ENCODE results near the gene TMEM132A. TPM values are rescaled to one million over a fixed set of nuclear protein-coding genes. Genes with fewer than 3 reads are reported as not detected.

TMEM132A gene
- total RNA-seq, 1 donor from 2014 or later = 56.2 TPM

GRCh38 chr11:60919956-60920355, 4.3 kb upstream of the TMEM132A start:
- no peak for DNase-seq (ENCODE audit: low read depth in 2 of 2)

DNA sequence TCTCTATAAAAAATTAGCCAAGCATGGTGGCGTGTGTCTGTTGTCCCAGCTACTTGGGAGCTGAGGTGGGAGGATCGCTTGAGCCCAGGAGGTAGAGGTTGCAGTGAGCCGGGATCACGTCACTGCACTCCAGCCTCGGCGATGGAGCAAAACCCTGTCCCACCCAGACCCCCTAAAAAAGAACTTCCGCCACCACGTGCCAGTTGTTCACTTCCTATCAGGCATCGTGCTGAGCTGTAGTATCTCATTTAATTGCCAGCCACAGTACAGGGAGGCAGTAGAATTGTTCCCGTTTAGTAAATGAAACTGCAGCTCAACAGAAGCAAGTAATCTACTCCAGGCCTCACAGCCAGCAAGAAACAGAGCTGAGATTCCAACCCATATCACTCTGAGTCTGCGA, 3.0 kb upstream of the TMEM132A start:
- DNase-seq (ENCODE audit: low read depth in 2 of 2) = no peak

DNA sequence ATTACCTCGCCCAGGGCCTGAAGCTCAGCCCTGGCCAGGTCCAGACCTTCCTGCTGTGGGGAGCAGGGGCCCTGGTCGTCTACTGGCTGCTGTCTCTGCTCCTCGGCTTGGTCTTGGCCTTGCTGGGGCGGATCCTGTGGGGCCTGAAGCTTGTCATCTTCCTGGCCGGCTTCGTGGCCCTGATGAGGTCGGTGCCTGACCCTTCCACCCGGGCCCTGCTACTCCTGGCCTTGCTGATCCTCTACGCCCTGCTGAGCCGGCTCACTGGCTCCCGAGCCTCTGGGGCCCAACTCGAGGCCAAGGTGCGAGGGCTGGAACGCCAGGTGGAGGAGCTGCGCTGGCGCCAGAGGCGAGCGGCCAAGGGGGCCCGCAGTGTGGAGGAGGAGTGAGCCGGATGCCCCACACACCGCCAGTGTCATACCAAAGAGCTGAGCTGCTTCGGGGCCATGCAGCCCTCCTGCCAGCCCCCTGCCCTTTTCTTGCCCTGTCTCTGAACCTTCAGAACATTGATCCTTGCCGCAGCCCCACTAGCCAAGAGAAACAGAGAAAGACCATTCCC, 2.4 kb upstream of the TMEM132A start:
- no peak for DNase-seq (ENCODE audit: low read depth in 2 of 2)

- DNase-seq (ENCODE audit: low read depth in 2 of 2) = no peak
These were observed 1.4 kb upstream of the TMEM132A start for GRCh38 chr11:60922906-60923305.

DNA sequence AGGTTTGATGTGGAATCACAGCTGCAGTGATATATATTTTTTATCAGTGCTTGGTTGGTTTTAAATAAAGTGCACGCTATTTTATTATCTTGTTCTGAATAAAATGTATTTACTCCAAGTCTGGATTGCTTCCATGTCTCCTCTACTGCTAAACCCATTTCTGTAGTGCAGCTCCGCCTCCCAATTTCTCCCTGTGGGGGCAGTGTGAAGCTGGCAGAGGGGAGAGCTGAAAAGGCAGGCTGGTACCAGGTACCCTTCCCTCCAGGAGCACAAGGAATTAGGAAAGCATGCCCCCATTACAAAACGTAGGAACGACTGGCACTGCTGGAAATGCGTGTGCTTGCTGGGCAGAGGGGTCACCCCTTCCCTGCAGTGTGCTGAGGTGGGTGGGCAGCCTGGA, 934 bp upstream of the TMEM132A start:
- no peak for DNase-seq (ENCODE audit: low read depth in 2 of 2)

- DNase-seq (ENCODE audit: low read depth in 2 of 2) = no peak
These were observed 505 bp upstream of the TMEM132A start for GRCh38 chr11:60923800-60924109.

GRCh38 chr11:60924906-60925853, 920 bp downstream of the TMEM132A start:
- DNase-seq (ENCODE audit: low read depth in 2 of 2) = no peak

DNA sequence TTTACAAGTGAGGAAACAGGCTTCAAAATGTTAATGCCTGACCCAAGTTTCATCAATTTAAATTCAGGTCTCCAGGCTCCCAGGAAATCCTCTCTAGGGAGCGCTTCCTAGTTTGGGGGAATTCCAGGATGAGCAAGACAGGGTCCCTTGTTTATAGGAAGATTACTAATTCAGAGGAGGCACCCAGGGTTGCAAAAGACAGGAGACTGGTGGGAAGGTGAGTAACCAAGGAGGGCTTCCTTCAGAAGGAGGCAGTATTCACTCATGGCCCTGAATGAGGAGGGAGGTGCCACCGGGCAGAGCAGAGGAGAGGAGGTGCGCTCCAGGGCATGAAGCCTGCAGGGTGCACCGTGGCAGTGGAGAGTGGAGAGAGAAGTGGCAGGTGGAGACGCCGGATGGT, 1.6 kb downstream of the TMEM132A start:
- DNase-seq (ENCODE audit: low read depth in 2 of 2) = peak in 1 of 2 donors; percentile 37

DNA sequence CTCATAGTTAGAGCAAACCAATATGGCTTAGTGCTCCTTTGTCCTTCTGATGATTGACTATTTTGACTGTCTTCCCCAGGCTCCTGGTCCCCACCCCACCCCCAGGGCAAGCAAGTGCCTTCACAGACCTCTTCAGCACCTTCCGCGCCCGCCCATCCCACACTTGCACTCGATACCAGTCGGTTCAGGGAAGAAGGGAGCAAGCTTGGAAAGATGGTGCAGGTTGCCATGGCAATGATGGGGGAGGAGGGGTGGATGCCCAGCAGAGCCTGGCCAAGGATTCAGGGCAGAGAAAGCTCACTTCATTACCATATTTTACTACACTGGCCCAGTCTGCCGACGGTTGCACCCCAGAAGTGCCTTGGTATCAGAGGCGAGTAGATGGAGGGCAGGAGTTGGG, 2.2 kb downstream of the TMEM132A start:
- no peak for DNase-seq (ENCODE audit: low read depth in 2 of 2)

DNA sequence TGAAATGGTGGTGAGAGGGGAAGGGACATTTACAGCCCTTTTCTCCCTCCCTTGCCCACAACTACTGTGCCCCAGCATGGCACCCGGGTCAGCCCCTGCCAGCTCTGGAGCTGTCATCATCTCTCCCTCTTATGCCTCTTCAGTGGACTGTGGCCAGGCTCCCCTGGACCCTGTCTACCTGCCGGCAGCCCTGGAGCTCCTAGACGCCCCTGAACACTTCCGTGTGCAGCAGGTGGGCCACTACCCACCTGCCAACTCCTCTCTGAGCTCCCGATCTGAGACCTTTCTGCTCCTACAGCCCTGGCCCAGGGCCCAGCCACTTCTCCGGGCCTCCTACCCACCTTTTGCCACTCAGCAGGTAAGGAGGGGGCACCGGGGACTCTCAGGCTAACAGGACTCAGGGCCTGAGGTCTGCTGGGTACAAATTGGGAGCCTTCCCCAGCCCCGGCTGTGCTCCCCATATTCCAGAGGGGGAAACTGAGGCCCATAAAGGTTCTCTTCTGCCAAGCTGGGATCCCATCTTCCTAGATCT, 2.9 kb downstream of the TMEM132A start:
- DNase-seq (ENCODE audit: low read depth in 2 of 2) = no peak

- DNase-seq (ENCODE audit: low read depth in 2 of 2) = no peak
These were observed 3.3 kb downstream of the TMEM132A start for GRCh38 chr11:60927600-60927999.

DNA sequence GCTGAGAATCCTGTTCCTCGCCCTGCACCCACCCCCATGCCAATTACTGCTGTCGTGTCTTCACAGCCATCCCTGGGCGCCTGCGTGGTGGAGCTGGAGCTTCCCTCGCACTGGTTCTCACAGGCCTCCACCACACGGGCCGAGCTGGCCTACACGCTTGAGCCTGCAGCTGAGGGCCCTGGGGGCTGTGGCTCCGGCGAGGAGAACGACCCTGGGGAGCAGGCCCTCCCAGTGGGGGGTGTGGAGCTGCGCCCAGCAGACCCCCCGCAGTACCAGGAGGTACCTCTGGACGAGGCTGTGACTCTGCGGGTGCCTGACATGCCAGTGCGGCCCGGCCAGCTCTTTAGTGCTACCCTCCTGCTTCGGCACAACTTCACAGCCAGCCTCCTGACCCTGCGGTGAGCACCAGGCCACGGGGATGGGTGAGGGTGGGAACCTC, 4.3 kb downstream of the TMEM132A start:
- no peak for DNase-seq (ENCODE audit: low read depth in 2 of 2)

DNA sequence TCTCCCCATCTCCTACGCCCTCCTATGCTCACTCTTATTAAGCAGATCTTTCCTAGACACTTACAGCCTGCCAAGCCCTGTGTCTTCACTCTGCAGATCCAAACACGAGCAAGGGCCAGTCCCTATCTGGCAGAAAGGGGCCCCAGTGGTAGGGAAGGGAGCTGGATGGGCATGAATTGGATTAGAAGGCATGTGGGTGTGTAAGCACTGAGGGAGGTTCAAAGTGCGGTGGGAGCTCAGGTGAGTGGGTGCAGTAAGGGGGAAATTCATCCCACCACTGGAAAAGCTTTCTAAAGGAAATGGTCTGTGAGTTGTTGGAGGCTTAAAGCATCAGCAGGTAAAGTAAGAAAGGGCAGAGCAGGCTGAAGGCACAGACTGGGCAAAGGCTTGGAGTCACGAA, 5.5 kb downstream of the TMEM132A start:
- no peak for DNase-seq (ENCODE audit: low read depth in 2 of 2)

DNA sequence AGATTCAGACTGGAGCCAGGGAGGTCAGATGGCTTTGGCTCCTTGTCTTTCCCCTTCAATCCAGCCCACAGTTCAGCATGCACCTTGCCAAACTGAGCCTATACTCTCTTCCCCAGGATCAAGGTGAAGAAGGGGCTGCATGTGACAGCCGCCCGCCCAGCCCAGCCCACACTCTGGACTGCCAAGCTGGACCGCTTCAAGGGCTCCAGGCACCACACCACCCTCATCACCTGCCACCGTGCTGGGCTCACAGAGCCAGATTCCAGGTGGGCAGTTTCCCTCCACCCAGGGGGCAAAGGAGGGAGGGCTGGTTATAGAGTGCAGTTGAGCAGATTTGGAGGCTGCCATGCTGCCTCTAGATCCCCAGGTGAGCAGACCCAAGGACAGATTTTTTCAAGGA, 6.1 kb downstream of the TMEM132A start:
- no peak for DNase-seq (ENCODE audit: low read depth in 2 of 2)

GRCh38 chr11:60931917-60932316, 7.7 kb downstream of the TMEM132A start:
- no peak for DNase-seq (ENCODE audit: low read depth in 2 of 2)

DNA sequence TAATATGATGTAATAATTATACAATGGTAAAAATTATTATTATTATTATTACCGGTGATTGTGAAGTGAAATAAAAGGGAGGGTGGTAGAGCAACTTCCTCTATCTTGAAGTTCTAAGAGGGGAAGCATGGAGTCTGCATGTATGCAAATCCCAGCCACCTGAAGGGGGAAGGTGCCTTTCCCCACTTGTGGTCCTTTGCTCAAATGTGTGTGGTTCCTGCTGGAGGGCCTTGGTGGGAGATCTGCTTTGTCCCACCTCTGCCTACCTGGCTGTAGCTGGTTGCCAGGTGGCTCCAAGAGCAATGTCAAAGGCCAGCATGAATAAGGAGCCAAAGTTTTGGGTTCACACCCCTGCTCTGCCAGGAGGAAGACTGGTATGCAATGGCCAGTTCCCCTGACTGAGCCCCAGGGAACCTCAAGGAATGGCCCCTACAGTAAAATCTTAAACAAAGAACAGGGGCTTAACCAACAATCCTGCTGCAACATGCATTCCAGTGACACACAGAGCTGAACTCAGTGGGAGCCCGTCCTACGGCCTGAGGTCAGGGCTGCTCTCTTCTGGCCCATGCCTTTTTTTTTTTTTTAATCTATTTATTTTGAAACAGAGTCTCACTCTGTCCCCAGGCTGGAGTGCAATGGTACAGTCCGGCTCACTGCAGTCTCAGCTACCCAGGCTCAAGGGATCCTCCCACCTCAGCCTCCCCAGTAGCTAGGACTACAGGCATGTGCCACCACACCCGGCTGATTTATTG, 8.5 kb downstream of the TMEM132A start:
- no peak for DNase-seq (ENCODE audit: low read depth in 2 of 2)

DNA sequence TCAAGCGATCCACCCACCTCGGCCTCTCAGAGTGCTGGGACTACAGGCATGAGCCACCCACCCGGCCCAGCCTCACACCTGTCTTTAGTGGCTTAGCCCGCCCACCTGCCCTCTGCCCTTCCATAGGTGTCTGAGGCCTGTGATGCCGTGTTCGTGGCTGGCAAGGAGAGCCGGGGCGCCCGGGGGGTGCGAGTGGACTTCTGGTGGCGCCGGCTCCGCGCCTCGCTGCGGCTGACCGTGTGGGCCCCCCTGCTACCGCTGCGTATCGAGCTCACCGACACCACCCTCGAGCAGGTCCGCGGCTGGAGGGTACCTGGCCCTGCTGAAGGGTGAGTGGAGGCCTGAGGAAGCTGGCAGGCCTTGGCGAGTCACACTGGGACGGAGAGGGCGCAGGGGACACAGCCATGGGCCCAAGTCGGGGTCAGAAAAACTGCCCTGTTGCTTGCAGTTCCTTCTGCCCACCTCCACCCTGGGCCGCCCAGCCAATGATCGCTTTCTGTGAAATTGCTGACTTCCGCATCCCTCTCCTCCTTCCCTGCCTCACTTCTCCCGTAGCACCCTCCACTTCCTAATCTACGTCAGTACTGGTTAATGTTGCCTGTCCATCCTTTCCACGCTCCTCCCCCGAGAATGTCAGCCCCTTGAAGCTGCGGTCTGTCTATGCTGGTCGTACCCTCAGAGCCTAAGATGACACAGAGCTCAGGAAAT, 9.3 kb downstream of the TMEM132A start:
- DNase-seq (ENCODE audit: low read depth in 2 of 2) = no peak

DNA sequence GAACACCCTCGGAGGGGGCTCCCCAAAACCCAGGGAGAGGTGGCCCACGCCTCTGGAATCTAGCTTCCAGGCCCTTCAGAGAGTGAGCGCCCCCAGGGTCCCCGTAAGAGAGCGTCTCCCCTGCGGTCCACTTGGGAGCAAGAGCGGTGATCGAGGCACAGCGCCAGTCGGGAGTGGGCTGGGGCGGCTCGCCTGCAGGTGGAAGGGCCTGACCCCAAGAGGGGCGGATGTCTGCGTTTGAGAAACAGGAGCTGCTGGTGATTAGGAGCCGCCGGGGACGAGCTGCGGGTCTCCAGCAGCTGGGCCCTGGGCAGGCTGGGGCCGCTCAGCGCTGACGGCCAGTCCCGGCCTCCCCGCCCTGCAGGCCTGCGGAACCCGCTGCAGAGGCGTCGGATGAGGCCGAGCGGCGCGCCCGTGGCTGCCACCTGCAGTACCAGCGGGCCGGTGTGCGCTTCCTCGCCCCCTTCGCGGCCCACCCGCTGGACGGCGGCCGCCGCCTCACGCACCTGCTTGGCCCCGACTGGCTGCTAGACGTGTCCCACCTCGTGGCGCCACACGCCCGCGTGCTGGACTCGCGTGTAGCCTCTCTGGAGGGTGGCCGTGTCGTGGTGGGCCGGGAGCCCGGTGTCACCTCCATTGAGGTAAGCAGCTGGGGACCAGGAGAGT, 10.0 kb downstream of the TMEM132A start:
- DNase-seq (ENCODE audit: low read depth in 2 of 2) = no peak

- DNase-seq (ENCODE audit: low read depth in 2 of 2) = no peak
These were observed 10.7 kb downstream of the TMEM132A start for GRCh38 chr11:60934790-60935605.

Measured in lung microvascular endothelial cell (primary cell).